Eye (tissue), 1 donor: ENCODE data around the gene DYNLL2.
A peak's percentile ranks its signal among the peaks of the same experiment; 100 is the strongest.
"Not testable (repeated sequence)": the region's sequence is repeated elsewhere in the genome, so short reads cannot be mapped to it uniquely, and the experiment has no call there.

ENCODE experiments used
- DNase-seq: peaks from one replicate; pipeline ENCODE4 v3.0.0-alpha.2; 2015

DYNLL2 gene

DNA sequence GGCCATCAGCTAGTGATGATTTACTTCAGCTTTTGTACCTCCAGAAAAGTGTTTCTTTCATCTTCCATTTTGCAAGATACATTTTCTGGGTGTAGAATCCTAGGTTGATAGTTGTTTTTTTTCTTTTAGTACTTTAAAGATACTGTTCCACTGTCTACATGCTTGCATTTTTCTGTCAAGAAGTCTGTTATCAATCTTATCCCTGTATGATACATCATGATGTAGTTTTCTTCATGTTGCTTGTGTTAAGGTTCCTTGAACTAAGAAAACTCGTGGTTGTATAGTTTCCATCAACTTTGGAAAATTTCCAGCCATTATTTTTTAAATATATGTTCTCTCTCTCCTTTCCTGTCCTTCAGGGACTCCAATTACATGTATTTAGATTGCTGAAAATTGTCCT is 24.1 kb downstream of the DYNLL2 start:
- DNase-seq = no peak

GRCh38 chr17:58109197-58109596 is 26.0 kb downstream of the DYNLL2 start:
- no peak for DNase-seq

GRCh38 chr17:58110012-58110411 is 26.8 kb downstream of the DYNLL2 start:
- DNase-seq = no peak

DNA sequence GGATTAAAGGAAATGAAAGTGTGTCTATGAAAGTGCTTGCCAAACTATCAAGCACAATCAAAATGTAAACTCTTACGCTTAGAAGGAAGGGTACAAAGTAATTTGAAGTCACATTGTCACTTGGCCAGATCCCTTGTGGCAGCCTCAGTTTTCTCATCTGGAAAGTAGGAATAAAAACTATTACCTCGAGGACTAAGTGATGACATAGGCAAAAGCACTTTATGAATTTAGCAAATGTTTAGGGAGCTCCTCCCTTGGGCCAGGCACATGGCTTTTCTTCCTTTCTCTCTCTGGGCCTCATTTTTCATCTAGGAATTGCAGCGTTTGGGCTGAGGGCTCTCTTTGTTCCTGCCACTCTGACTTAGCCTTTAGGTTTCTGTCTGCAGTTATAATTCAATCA is 28.5 kb downstream of the DYNLL2 start:
- no peak for DNase-seq

DNA sequence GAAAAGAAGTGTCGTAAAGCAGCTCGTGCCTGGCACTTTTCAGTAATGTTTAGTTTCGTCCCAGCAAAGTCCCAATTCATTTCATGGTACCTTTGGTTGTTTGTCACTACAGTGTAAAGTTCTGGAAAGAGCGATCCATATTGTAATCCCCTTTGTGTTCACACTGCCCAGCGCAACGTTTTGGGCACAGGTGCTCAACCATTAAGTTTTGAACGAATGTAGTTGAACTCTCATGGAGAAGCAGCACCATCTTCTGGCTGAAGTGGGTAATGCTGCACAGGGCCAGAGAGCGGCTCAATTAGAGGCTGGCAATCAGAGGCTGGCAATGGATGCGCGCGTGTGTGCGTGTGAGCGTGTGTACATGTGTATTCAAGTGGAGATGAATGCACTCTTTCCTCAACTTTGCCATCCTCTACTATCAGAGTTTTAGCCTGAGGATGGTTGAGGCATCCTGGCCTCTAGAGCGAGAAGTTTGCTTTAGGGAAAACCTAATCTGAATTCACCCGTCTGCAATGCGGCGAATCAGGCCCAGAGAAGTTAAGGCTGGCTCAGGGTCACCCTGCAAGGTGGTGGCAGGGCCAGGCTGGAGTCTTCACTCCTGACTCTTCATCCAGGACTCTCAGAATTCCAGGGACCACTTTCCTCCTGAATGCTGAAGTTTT is 29.9 kb downstream of the DYNLL2 start:
- peak; percentile 94 for DNase-seq

GRCh38 chr17:58113947-58114346 is 30.7 kb downstream of the DYNLL2 start:
- no peak for DNase-seq

GRCh38 chr17:58117382-58117781 is 34.2 kb downstream of the DYNLL2 start:
- DNase-seq = no peak

GRCh38 chr17:58119491-58119890 is 36.3 kb downstream of the DYNLL2 start:
- DNase-seq = no peak

DNA sequence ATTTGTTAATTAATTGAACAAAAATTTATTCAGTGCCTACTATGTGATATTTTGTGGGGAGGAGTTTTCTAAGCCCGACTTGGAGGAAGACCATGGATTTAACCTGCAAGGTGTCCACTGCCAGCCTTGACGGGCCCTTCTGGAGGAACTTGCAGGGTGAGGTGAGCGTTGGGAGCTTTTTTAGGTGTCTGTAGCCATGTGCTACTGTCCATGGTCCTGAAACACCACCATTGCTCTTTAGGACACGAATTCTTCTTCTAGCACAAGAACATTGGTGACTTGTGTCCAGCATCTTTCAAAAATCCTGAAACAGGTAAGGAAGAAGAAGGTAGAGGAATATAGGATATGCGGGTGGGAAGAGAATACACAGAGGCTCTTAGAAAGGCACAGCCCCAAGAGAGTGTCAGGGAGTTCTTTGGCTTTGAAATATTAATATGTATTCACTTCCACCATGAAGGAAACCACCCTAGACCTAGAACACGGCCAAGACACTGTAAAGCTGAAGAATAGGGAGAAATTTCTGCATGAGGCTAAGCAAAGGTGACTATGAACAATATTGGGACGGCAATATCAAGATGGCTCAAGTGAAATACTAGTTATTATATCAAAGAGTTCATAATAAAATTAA is 37.1 kb downstream of the DYNLL2 start:
- DNase-seq = peak; percentile 84

DNA sequence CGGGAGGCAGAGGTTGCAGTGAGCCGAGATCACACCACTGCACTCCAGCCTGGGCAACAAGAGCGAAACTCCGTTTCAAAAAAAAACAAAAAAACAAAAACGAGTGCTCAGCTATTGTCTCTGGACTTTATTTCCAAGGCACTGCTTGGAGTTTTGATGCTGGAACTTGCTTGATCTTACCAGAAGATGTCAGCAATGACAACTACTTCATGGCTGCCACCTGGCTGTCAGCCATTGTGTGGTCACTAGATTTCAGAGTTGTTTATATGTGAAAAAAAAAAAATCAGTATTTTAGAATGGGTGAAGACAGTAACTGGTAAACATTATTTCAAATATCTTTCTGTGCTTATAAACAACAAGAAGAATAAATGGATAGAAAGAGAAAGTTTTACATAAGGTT is 38.7 kb downstream of the DYNLL2 start:
- peak; percentile 14 for DNase-seq

DNA sequence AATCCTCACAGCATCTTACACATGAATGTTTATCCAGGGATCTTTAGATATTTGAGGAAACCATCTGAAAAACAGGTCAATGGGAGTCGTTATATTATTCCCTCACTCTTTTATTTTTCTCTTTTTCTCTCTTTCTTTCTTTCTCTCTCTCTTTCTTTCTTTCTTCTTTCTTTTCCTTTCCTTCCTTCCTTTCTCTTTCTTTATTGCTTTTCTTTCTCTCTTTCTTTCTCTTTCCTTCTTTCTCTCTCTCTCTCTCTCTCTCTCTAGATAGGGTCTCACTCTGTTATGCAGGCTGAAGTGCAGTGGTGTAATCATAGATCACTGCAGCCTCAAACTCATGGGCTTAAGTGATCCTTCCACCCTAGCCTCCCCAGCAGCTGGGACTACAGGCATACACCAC is 44.6 kb downstream of the DYNLL2 start:
- DNase-seq = no peak

- DNase-seq = not testable (repeated sequence)
Measured at GRCh38 chr17:58132697-58133096, 49.5 kb downstream of the DYNLL2 start.

DNA sequence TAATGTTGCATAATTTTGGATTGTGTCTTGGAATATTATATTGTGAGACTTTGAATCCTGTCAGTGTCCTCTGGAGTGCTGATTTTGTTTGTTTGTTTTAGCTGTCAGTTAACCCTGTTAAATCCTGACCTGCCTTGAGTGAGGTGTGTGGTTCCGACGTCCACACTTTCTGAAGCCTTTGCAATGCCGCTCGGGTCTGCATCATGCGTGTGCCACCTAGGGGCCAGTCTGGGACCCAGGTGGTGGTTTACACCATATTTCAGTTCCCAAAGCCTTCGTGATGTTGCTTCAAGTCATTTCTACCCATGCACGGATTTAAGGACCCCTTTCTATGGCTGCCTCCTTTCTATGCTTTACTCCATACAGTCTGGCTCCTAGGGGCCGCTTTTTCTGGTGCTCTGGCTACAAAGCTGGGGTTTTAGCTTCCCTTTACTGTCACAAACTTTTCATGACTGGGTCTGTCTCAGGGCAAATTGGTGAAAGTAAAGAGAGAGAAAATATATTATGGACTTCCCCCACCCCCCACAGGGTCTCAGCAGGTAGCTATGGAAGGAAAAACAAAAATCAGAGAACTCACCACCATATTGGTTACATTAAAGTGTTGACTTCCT is 53.6 kb downstream of the DYNLL2 start:
- DNase-seq = no peak

- no peak for DNase-seq
Measured at GRCh38 chr17:58141505-58141904, 58.3 kb downstream of the DYNLL2 start.

DNA sequence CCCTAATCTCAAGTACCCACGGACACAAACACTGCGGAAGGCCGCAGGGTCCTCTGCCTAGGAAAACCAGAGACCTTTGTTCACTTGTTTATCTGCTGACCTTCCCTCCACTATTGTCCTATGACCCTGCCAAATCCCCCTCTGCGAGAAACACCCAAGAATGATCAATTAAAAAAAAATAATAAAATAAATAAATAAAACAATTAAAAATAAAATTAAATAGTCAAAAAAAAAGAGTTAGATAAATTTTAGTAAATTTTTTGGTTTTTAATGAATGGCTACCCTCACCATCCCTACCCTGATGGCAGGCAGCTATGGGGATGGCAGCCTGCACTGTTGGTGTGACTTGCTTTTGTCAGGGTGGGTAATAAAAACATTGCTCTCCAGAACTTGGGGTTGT is 60.1 kb downstream of the DYNLL2 start:
- DNase-seq = not testable (repeated sequence)

DNA sequence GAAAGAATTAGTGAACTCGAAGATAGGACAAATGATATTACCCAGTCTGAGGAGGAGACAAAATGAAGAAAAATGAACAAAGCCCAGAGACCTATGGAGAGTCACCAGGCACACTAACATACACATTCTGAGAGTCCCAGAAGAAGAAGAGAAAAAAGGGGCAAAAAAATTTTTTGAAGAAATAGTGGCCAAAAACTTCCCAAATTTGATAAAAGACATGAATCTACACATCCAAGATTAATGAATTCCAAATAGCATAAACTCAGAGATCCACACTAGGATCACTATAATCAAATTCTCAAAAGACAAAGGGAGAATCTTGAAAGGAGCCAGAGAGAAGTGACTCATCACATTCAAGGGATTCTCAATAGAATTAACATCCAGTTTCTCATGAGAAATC is 61.6 kb downstream of the DYNLL2 start:
- DNase-seq = no peak
